ENCODE results near the gene IFNL2.
A peak's percentile ranks its signal among the peaks of the same experiment; 100 is the strongest.
"Not testable (repeated sequence)": the region's sequence is repeated elsewhere in the genome, so short reads cannot be mapped to it uniquely, and the experiment has no call there.

IFNL2 gene

GRCh38 chr19:39243741-39244140 is 24.5 kb upstream of the IFNL2 start:
- not testable (repeated sequence) for H3K36me3 ChIP-seq (ENCODE audit: control insufficient read depth, low read depth, low read length); H3K4me3 ChIP-seq (ENCODE audit: low read length); H3K9ac ChIP-seq (ENCODE audit: low read length); H3K9me3 ChIP-seq (ENCODE audit: control insufficient read depth, low read depth, low read length); H3K27ac ChIP-seq (ENCODE audit: low read length); H3K4me1 ChIP-seq (ENCODE audit: control insufficient read depth, low read depth, low read length)
- H3K27me3 ChIP-seq (ENCODE audit: control insufficient read depth, insufficient read depth, low read length), result peaks cover 30% of the 10 kb centered on the region

- not testable (repeated sequence) for H3K27ac ChIP-seq (ENCODE audit: low read length); H3K9me3 ChIP-seq (ENCODE audit: control insufficient read depth, low read depth, low read length); H3K4me1 ChIP-seq (ENCODE audit: control insufficient read depth, low read depth, low read length); H3K36me3 ChIP-seq (ENCODE audit: control insufficient read depth, low read depth, low read length); H3K4me3 ChIP-seq (ENCODE audit: low read length); H3K9ac ChIP-seq (ENCODE audit: low read length)
- H3K27me3 ChIP-seq (ENCODE audit: control insufficient read depth, insufficient read depth, low read length), result peaks cover 38% of the 10 kb centered on the region
Observed at GRCh38 chr19:39244410-39245100, 23.6 kb upstream of the IFNL2 start, which contains the start of gene IFNL3. Gene IFNL3 (minus strand): TSS chr19:39245006. CDS start chr19:39244967, 39 bp downstream.

GRCh38 chr19:39245166-39245565 is 23.0 kb upstream of the IFNL2 start:
- H3K4me1 ChIP-seq (ENCODE audit: control insufficient read depth, low read depth, low read length); H3K9ac ChIP-seq (ENCODE audit: low read length); H3K9me3 ChIP-seq (ENCODE audit: control insufficient read depth, low read depth, low read length); H3K27ac ChIP-seq (ENCODE audit: low read length); H3K36me3 ChIP-seq (ENCODE audit: control insufficient read depth, low read depth, low read length); H3K4me3 ChIP-seq (ENCODE audit: low read length): not testable (repeated sequence)
- peaks cover 44% of the 10 kb centered on the region for H3K27me3 ChIP-seq (ENCODE audit: control insufficient read depth, insufficient read depth, low read length)

- H3K27ac ChIP-seq (ENCODE audit: low read length), result no peak overlapping the region
- H3K9ac ChIP-seq (ENCODE audit: low read length), result no peak overlapping the region
- H3K4me3 ChIP-seq (ENCODE audit: low read length), result peak overlapping the region; percentile 19
- H3K27me3 ChIP-seq (ENCODE audit: control insufficient read depth, insufficient read depth, low read length), result peaks cover 59% of the 10 kb centered on the region
- no peaks in the 10 kb centered on the region for H3K9me3 ChIP-seq (ENCODE audit: control insufficient read depth, low read depth, low read length)
- H3K36me3 ChIP-seq (ENCODE audit: control insufficient read depth, low read depth, low read length), result no peaks in the 10 kb centered on the region
- H3K4me1 ChIP-seq (ENCODE audit: control insufficient read depth, low read depth, low read length), result no peaks in the 10 kb centered on the region
Observed at GRCh38 chr19:39246951-39247669, 21.1 kb upstream of the IFNL2 start.

- Histone ChIP-seq H3K4me3 (ENCODE audit: low read length) (peak overlapping the region; percentile 30), H3K9ac (ENCODE audit: low read length) (no peak overlapping the region), H3K27me3 (ENCODE audit: control insufficient read depth, insufficient read depth, low read length) (peaks cover 60% of the 10 kb centered on the region)
Observed at GRCh38 chr19:39247701-39248664, 20.2 kb upstream of the IFNL2 start.

GRCh38 chr19:39248806-39249205 is 19.4 kb upstream of the IFNL2 start, which contains the start of gene IFNL4:
Gene IFNL4 (minus strand): TSS chr19:39248856.
- H3K9me3 ChIP-seq (ENCODE audit: control insufficient read depth, low read depth, low read length), result no peaks in the 10 kb centered on the region
- H3K36me3 ChIP-seq (ENCODE audit: control insufficient read depth, low read depth, low read length), result no peaks in the 10 kb centered on the region
- no peak within 1 kb of the TSS for H3K9ac ChIP-seq (ENCODE audit: low read length)
- no peaks in the 10 kb centered on the region for H3K4me1 ChIP-seq (ENCODE audit: control insufficient read depth, low read depth, low read length)
- peak within 1 kb of the TSS; percentile 30 for H3K4me3 ChIP-seq (ENCODE audit: low read length)
- peaks cover 60% of the 10 kb centered on the region for H3K27me3 ChIP-seq (ENCODE audit: control insufficient read depth, insufficient read depth, low read length)
- H3K27ac ChIP-seq (ENCODE audit: low read length), result no peak within 1 kb of the TSS

More at GRCh38 chr19:39247701-39248664, 20.2 kb upstream of the IFNL2 start:
- Histone ChIP-seq H3K9me3 (ENCODE audit: control insufficient read depth, low read depth, low read length) (no peaks in the 10 kb centered on the region), H3K4me1 (ENCODE audit: control insufficient read depth, low read depth, low read length) (no peaks in the 10 kb centered on the region), H3K36me3 (ENCODE audit: control insufficient read depth, low read depth, low read length) (no peaks in the 10 kb centered on the region), H3K27ac (ENCODE audit: low read length) (no peak overlapping the region)

GRCh38 chr19:39251081-39251480 is 17.1 kb upstream of the IFNL2 start:
- H3K9ac ChIP-seq (ENCODE audit: low read length), result no peak overlapping the region
- peaks cover 54% of the 10 kb centered on the region for H3K27me3 ChIP-seq (ENCODE audit: control insufficient read depth, insufficient read depth, low read length)
- no peak overlapping the region for H3K27ac ChIP-seq (ENCODE audit: low read length)
- H3K36me3 ChIP-seq (ENCODE audit: control insufficient read depth, low read depth, low read length), result no peaks in the 10 kb centered on the region
- no peak overlapping the region for H3K4me3 ChIP-seq (ENCODE audit: low read length)
- H3K4me1 ChIP-seq (ENCODE audit: control insufficient read depth, low read depth, low read length), result no peaks in the 10 kb centered on the region
- H3K9me3 ChIP-seq (ENCODE audit: control insufficient read depth, low read depth, low read length), result no peaks in the 10 kb centered on the region

- Histone ChIP-seq H3K9me3 (ENCODE audit: control insufficient read depth, low read depth, low read length) (no peaks in the 10 kb centered on the region), H3K36me3 (ENCODE audit: control insufficient read depth, low read depth, low read length) (no peaks in the 10 kb centered on the region), H3K4me1 (ENCODE audit: control insufficient read depth, low read depth, low read length) (no peaks in the 10 kb centered on the region), H3K27ac (ENCODE audit: low read length) (no peak overlapping the region), H3K27me3 (ENCODE audit: control insufficient read depth, insufficient read depth, low read length) (peaks cover 49% of the 10 kb centered on the region), H3K9ac (ENCODE audit: low read length) (no peak overlapping the region), H3K4me3 (ENCODE audit: low read length) (no peak overlapping the region)
Observed at GRCh38 chr19:39251846-39252245, 16.4 kb upstream of the IFNL2 start.

- no peak overlapping the region for H3K27ac ChIP-seq (ENCODE audit: low read length)
- no peaks in the 10 kb centered on the region for H3K36me3 ChIP-seq (ENCODE audit: control insufficient read depth, low read depth, low read length)
- H3K9me3 ChIP-seq (ENCODE audit: control insufficient read depth, low read depth, low read length), result no peaks in the 10 kb centered on the region
- peaks cover 43% of the 10 kb centered on the region for H3K27me3 ChIP-seq (ENCODE audit: control insufficient read depth, insufficient read depth, low read length)
- H3K9ac ChIP-seq (ENCODE audit: low read length), result no peak overlapping the region
- H3K4me3 ChIP-seq (ENCODE audit: low read length), result no peak overlapping the region
- H3K4me1 ChIP-seq (ENCODE audit: control insufficient read depth, low read depth, low read length), result no peaks in the 10 kb centered on the region
Observed at GRCh38 chr19:39252458-39252857, 15.7 kb upstream of the IFNL2 start.

- no peak overlapping the region for H3K4me3 ChIP-seq (ENCODE audit: low read length)
- H3K27me3 ChIP-seq (ENCODE audit: control insufficient read depth, insufficient read depth, low read length), result peaks cover 32% of the 10 kb centered on the region
- H3K4me1 ChIP-seq (ENCODE audit: control insufficient read depth, low read depth, low read length), result no peaks in the 10 kb centered on the region
- no peaks in the 10 kb centered on the region for H3K36me3 ChIP-seq (ENCODE audit: control insufficient read depth, low read depth, low read length)
- no peak overlapping the region for H3K9ac ChIP-seq (ENCODE audit: low read length)
- H3K27ac ChIP-seq (ENCODE audit: low read length), result no peak overlapping the region
- no peaks in the 10 kb centered on the region for H3K9me3 ChIP-seq (ENCODE audit: control insufficient read depth, low read depth, low read length)
Observed at GRCh38 chr19:39253374-39254149, 14.6 kb upstream of the IFNL2 start.
